Caco-2 (cell line): ENCODE data around the gene FOXO3. TPM values are rescaled to one million over a fixed set of nuclear protein-coding genes. Genes with fewer than 3 reads are reported as not detected.

Experiments used
- BruUV-seq: library from RNA; stranded (reverse); fragments of 400-500 nt; replicated peaks from 2 replicates; lab custom pipeline; 2021; lab: Mats Ljungman, UMichigan
- CTCF ChIA-PET: fragments of 300-600 bp; sonication (Branson Sonifier 250); formaldehyde crosslinking; loops from one replicate; lab custom pipeline; 2022; ENCODE audit warnings: antibody characterized with exemption; lab: Charles Lee
- POLR2A ChIA-PET: fragments of 300-600 bp; sonication (Branson Sonifier 250); formaldehyde crosslinking; loops from one replicate; lab custom pipeline; 2022; ENCODE audit warnings: antibody characterized with exemption; lab: Charles Lee
- DNase-seq, 2 experiments: peaks; one replicate each; pipeline versions ENCODE4 v3.0.0 to v3.0.0-alpha.2; 2020 to 2022
- H3K27me3 ChIP-seq: replicated peaks from 2 replicates; pipeline ENCODE4 v1.6.0; 2011; ENCODE audit warnings: low read length; ENCODE audit not compliant: control insufficient read depth, insufficient read depth
- H3K36me3 ChIP-seq: 2 replicates; pipeline ENCODE4 v1.5.1; 2011; ENCODE audit warnings: low read length; ENCODE audit not compliant: control insufficient read depth, insufficient read depth
- H3K4me1 ChIP-seq: fragments of 250-450 bp; sonication (Bioruptor Pico); 2 replicates; pipeline ENCODE4 v1.5.1; 2020; ENCODE audit warnings: mild to moderate bottlenecking
- H3K4me3 ChIP-seq: 2 replicates; pipeline ENCODE4 v1.5.1; 2011; ENCODE audit warnings: low read depth, mild to moderate bottlenecking, control low read depth, low read length
- H3K9me3 ChIP-seq: fragments of 250-450 bp; sonication (Bioruptor Pico); 2 replicates; pipeline ENCODE4 v1.5.1; 2020; ENCODE audit warnings: mild to moderate bottlenecking, moderate library complexity
- H3K27ac Mint-ChIP-seq: one replicate; pipeline ENCODE4 v1.8.0; 2022; ENCODE audit warnings: mixed read lengths; ENCODE audit not compliant: unreplicated experiment
- H3K27me3 Mint-ChIP-seq: one replicate; pipeline ENCODE4 v1.8.0; 2022; ENCODE audit warnings: mixed read lengths; ENCODE audit not compliant: insufficient read depth, unreplicated experiment
- H3K36me3 Mint-ChIP-seq: one replicate; pipeline ENCODE4 v1.8.0; 2022; ENCODE audit warnings: mild to moderate bottlenecking, mixed read lengths; ENCODE audit not compliant: insufficient read depth, unreplicated experiment
- H3K4me1 Mint-ChIP-seq: one replicate; pipeline ENCODE4 v1.8.0; 2022; ENCODE audit warnings: low read depth, mixed read lengths; ENCODE audit not compliant: unreplicated experiment
- H3K4me3 Mint-ChIP-seq: one replicate; pipeline ENCODE4 v1.8.0; 2022; ENCODE audit warnings: mild to moderate bottlenecking, moderate library complexity, mixed read lengths; ENCODE audit not compliant: unreplicated experiment
- H3K9me3 Mint-ChIP-seq: one replicate; pipeline ENCODE4 v1.8.0; 2022; ENCODE audit warnings: mixed read lengths; ENCODE audit not compliant: unreplicated experiment
- CTCF ChIP-seq, 2 experiments: fragments of 200-600 bp in 1 of 2; IDR thresholded peaks; 1 replicate in 1 of 2; 2 replicates in 1 of 2; pipeline versions ENCODE4 v1.5.1 to v1.8.0; 2011 to 2022; ENCODE audit warnings: antibody characterized with exemption in 1 of 2, control low read depth in 1 of 2, inconsistent platforms in 1 of 2, low read depth in 1 of 2, low read length in 1 of 2, mild to moderate bottlenecking in 1 of 2, moderate library complexity in 1 of 2; ENCODE audit not compliant: insufficient read depth in 1 of 2, severe bottlenecking in 1 of 2, unreplicated experiment in 1 of 2
- intact Hi-C: fragments of 100-400 bp; cut with micrococcal nuclease; formaldehyde crosslinking; loops from one replicate; pipeline ENCODE4 v1.10.0; 2022; ENCODE audit not compliant: unreplicated experiment
- total RNA-seq: library from RNA; stranded (reverse); gene quantifications from 2 replicates; pipeline ENCODE4 v1.2.3, GENCODE V29; 2022

The FOXO3 gene
- total RNA-seq, 1 experiment from 2014 or later = 34.3 TPM

GRCh38 chr6:108710030-108710429 lies 149.3 kb downstream of the FOXO3 start:
- H3K9me3 ChIP-seq = no peaks in the 10 kb centered on the region
- ChIA-PET CTCF (no interaction called here), POLR2A (no interaction called here)
- Mint-ChIP-seq H3K27me3 (no peaks in the 10 kb centered on the region), H3K9me3 (no peaks in the 10 kb centered on the region), H3K4me1 (peaks cover 12% of the 10 kb centered on the region), H3K4me3 (no peak overlapping the region), H3K27ac (no peak overlapping the region), H3K36me3 (no peaks in the 10 kb centered on the region)
- TF ChIP-seq CTCF (IDR thresholded peaks at IDR 0.05; ENCODE audit: insufficient read depth in 1 of 2, low read depth in 1 of 2, low read length in 1 of 2, severe bottlenecking in 1 of 2, unreplicated experiment in 1 of 2) = no peak
- intact Hi-C loops = no loop called here
- no peaks in the 10 kb centered on the region; the same call in 1 of the 2 replicates for H3K36me3 ChIP-seq
- no peak for DNase-seq
- H3K4me1 ChIP-seq = peaks cover 24% of the 10 kb centered on the region
- no peak overlapping the region for H3K4me3 ChIP-seq
- BruUV-seq = no TSS peak
- H3K27me3 ChIP-seq = no peaks in the 10 kb centered on the region; the same call in 1 of the 2 replicates

GRCh38 chr6:108710551-108710950 lies 149.8 kb downstream of the FOXO3 start:
- Histone ChIP-seq H3K27me3 (no peaks in the 10 kb centered on the region; the same call in 1 of the 2 replicates), H3K4me1 (peaks cover 24% of the 10 kb centered on the region), H3K36me3 (no peaks in the 10 kb centered on the region; the same call in 1 of the 2 replicates), H3K4me3 (no peak overlapping the region), H3K9me3 (no peaks in the 10 kb centered on the region)
- Mint-ChIP-seq H3K36me3 (no peaks in the 10 kb centered on the region), H3K27me3 (no peaks in the 10 kb centered on the region), H3K9me3 (no peaks in the 10 kb centered on the region), H3K4me3 (no peak overlapping the region), H3K4me1 (peaks cover 12% of the 10 kb centered on the region), H3K27ac (no peak overlapping the region)
- no peak for DNase-seq
- TF ChIP-seq CTCF (IDR thresholded peaks at IDR 0.05; ENCODE audit: insufficient read depth in 1 of 2, low read depth in 1 of 2, low read length in 1 of 2, severe bottlenecking in 1 of 2, unreplicated experiment in 1 of 2) = no peak
- no TSS peak for BruUV-seq
- ChIA-PET POLR2A (no interaction called here), CTCF (no interaction called here)
- intact Hi-C loops = no loop called here

- no peak for DNase-seq
- H3K27me3 ChIP-seq = no peaks in the 10 kb centered on the region; the same call in 1 of the 2 replicates
- no peak overlapping the region for H3K27ac Mint-ChIP-seq
- POLR2A ChIA-PET = no interaction called here
- no TSS peak for BruUV-seq
- TF ChIP-seq CTCF (IDR thresholded peaks at IDR 0.05; ENCODE audit: insufficient read depth in 1 of 2, low read depth in 1 of 2, low read length in 1 of 2, severe bottlenecking in 1 of 2, unreplicated experiment in 1 of 2) = no peak
- CTCF ChIA-PET = no interaction called here
- no peaks in the 10 kb centered on the region for H3K36me3 Mint-ChIP-seq
- intact Hi-C loops = no loop called here
- no peaks in the 10 kb centered on the region for H3K27me3 Mint-ChIP-seq
- no peaks in the 10 kb centered on the region; the same call in 1 of the 2 replicates for H3K36me3 ChIP-seq
- no peak overlapping the region for H3K4me3 Mint-ChIP-seq
- no peaks in the 10 kb centered on the region for H3K9me3 ChIP-seq
- H3K4me1 ChIP-seq = peaks cover 24% of the 10 kb centered on the region
- no peaks in the 10 kb centered on the region for H3K9me3 Mint-ChIP-seq
- H3K4me3 ChIP-seq = no peak overlapping the region
- peaks cover 12% of the 10 kb centered on the region for H3K4me1 Mint-ChIP-seq
Measured at GRCh38 chr6:108711071-108711470, 150.4 kb downstream of the FOXO3 start.
